ENCODE results near the gene GFAP.

Gene GFAP

GRCh38 chr17:44894642-44895041, 20.7 kb downstream of the GFAP start:
- no peak for DNase-seq

- no peak for DNase-seq
Measured at GRCh38 chr17:44892250-44892649, 23.1 kb downstream of the GFAP start.

- DNase-seq, result no peak
Measured at GRCh38 chr17:44889003-44889402, 26.3 kb downstream of the GFAP start.

GRCh38 chr17:44887971-44888954, 27.0 kb downstream of the GFAP start:
- DNase-seq, result no peak

- DNase-seq, result no peak
Measured at GRCh38 chr17:44887016-44887415, 28.3 kb downstream of the GFAP start.

- DNase-seq, result no peak
Measured at GRCh38 chr17:44884941-44885340, 30.4 kb downstream of the GFAP start.

- no peak for DNase-seq
Measured at GRCh38 chr17:44881145-44881544, 34.2 kb downstream of the GFAP start.

GRCh38 chr17:44880062-44880461, 35.2 kb downstream of the GFAP start:
- DNase-seq, result no peak

GRCh38 chr17:44879376-44879775, 35.9 kb downstream of the GFAP start:
- DNase-seq, result no peak

- DNase-seq, result no peak
Measured at GRCh38 chr17:44878627-44879221, 36.6 kb downstream of the GFAP start.

GRCh38 chr17:44877121-44877520, 38.2 kb downstream of the GFAP start:
- DNase-seq, result no peak

- DNase-seq, result no peak
Measured at GRCh38 chr17:44875761-44876160, 39.5 kb downstream of the GFAP start.

GRCh38 chr17:44872131-44872768, 43.0 kb downstream of the GFAP start:
- DNase-seq, result no peak

GRCh38 chr17:44871556-44871955, 43.7 kb downstream of the GFAP start:
- DNase-seq, result no peak

- DNase-seq, result no peak
Measured at GRCh38 chr17:44867841-44868240, 47.5 kb downstream of the GFAP start.

- no peak for DNase-seq
Measured at GRCh38 chr17:44865931-44866330, 49.4 kb downstream of the GFAP start.

GRCh38 chr17:44865231-44865660, 50.1 kb downstream of the GFAP start:
- DNase-seq, result peak; percentile 53

- no peak for DNase-seq
Measured at GRCh38 chr17:44864831-44865230, 50.5 kb downstream of the GFAP start.

- no peak for DNase-seq
Measured at GRCh38 chr17:44863061-44863918, 52.0 kb downstream of the GFAP start.

- DNase-seq, result no peak
Measured at GRCh38 chr17:44862278-44862914, 52.9 kb downstream of the GFAP start.

- DNase-seq, result no peak
Measured at GRCh38 chr17:44859701-44860100, 55.6 kb downstream of the GFAP start.

GRCh38 chr17:44854192-44854591, 61.1 kb downstream of the GFAP start:
- no peak for DNase-seq

All from effector CD8-positive, alpha-beta T cell (primary cell).